ENCODE results near the gene DDHD1. TPM values are rescaled to one million over a fixed set of nuclear protein-coding genes. Genes with fewer than 3 reads are reported as not detected.

DDHD1 gene
- total RNA-seq, 1 experiment from 2014 or later: 15.7 TPM

GRCh38 chr14:53149668-53150316 lies 3.3 kb downstream of the DDHD1 start:
- Histone ChIP-seq H2BK15ac (ENCODE audit: low read depth, low read length) (no peak overlapping the region), H3T11ph (ENCODE audit: low read length) (no peak overlapping the region), H3K27me3 (ENCODE audit: insufficient read depth, low read length) (no peaks in the 10 kb centered on the region), H2BK12ac (ENCODE audit: insufficient read length, low read depth, low read length) (no peak overlapping the region), H3K23me2 (ENCODE audit: insufficient read length, low read depth, low read length, poor library complexity, severe bottlenecking) (peaks cover 12% of the 10 kb centered on the region), H2BK5ac (ENCODE audit: insufficient read length, low read length) (no peak overlapping the region), H2BK20ac (ENCODE audit: low read depth, low read length, poor library complexity, severe bottlenecking) (no peak overlapping the region), H4K5ac (ENCODE audit: insufficient read length, low read depth, low read length) (no peak overlapping the region), H3K14ac (ENCODE audit: insufficient read depth, low read length) (no peak overlapping the region), H3K79me2 (ENCODE audit: insufficient read depth, low read length) (peaks cover 9% of the 10 kb centered on the region; the same call in 1 of the 2 replicates), H3K79me1 (ENCODE audit: insufficient read depth, low read depth, low read length, poor library complexity, severe bottlenecking) (no peaks in the 10 kb centered on the region), H3K23ac (ENCODE audit: insufficient read length, low read depth, low read length) (no peak overlapping the region), H4K8ac (replicated peaks; ENCODE audit: insufficient read length, low read depth, low read length) (no peak overlapping the region), H3K4ac (ENCODE audit: low read depth, low read length) (no peak overlapping the region), H3K9me3 (ENCODE audit: control insufficient read depth, low read depth, low read length) (no peaks in the 10 kb centered on the region), H2AK5ac (ENCODE audit: insufficient read length, low read length) (no peak overlapping the region), H3K56ac (ENCODE audit: insufficient read length, low read depth, low read length) (no peak overlapping the region), H2AFZ (ENCODE audit: low read length) (no peak overlapping the region), H3K4me2 (ENCODE audit: insufficient read depth, insufficient read length, low read length) (no peak overlapping the region), H3K9ac (ENCODE audit: extremely low read depth, insufficient read length, low read length) (no peak overlapping the region), H2BK120ac (ENCODE audit: low read depth, low read length, poor library complexity, severe bottlenecking) (no peak overlapping the region), H3K27ac (ENCODE audit: insufficient read length, low read depth, low read length) (no peak overlapping the region), H3K4me1 (ENCODE audit: insufficient read depth, low read length) (no peaks in the 10 kb centered on the region; the same call in 1 of the 2 replicates), H4K91ac (ENCODE audit: insufficient read length, low read depth, low read length) (no peak overlapping the region), H3K18ac (ENCODE audit: insufficient read length, low read depth, low read length) (no peak overlapping the region), H4K20me1 (ENCODE audit: control insufficient read depth, insufficient read depth, insufficient read length) (no peaks in the 10 kb centered on the region)
- WGBS (ENCODE audit: extremely low coverage, insufficient read length, low lambda C conversion rate): no CpG with 5 or more reads among the region's 4 CpGs
- DNase-seq: no peak
- Mint-ChIP-seq H3K27me3 (ENCODE audit: low read depth) (peaks cover 3% of the 10 kb centered on the region; the same call in 1 of the 2 replicates), H3K27ac (no peak overlapping the region), H3K36me3 (ENCODE audit: insufficient read depth in 1 of 3, low read depth in 3 of 3) (peaks cover 0 to 2% (median 0%) of the 10 kb centered on the region in 3 experiments; a peak in 2 of 7 replicates), H3K4me3 (peak overlapping the region in 1 of 2 experiments; percentile 10; a peak in 2 of 5 replicates), H3K9me3 (peaks cover 0 to 3% of the 10 kb centered on the region in 2 experiments; a peak in 1 of 5 replicates), H3K4me1 (peaks cover 20 to 27% of the 10 kb centered on the region in 2 experiments)
- TF ChIP-seq CTCF (conservative IDR thresholded peaks at IDR 0.05): no peak
